ENCODE measurements around the gene SSR3. TPM values are rescaled to one million over a fixed set of nuclear protein-coding genes. Genes with fewer than 3 reads are reported as not detected.

Gene SSR3
- total RNA-seq, 1 donor from 2014 or later: 125 TPM

DNA sequence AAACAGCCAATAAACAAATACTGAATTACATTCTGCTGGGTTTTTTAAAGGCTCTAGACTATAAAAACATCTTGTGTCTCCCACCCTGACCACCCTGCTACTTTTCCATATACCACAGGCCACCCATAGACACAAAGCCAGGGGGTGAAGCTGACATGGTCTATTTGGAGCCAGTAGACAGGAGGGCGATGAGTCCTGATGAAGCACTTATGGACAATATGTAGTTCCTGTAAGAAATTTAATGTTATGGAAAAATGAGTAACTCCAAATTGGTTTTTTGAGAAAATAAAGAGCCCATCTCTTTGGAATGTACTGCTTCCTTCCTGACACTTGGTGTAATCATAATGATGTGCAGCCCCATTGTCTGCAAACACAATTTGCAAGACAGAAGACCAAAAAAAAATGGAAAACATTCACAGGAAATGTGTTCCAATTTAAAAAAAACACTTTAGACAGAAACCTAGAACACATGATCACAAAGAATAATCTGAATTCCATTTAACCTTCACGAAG, 11.8 kb downstream of the SSR3 start:
- intact Hi-C loops (cut with DNase I): no loop called here
- ATAC-seq (peak; percentile 17), DNase-seq (ENCODE audit: low spot score) (no peak)

GRCh38 chr3:156542101-156543042, 12.5 kb downstream of the SSR3 start:
- DNase-seq (ENCODE audit: low spot score): no peak
- intact Hi-C loops (cut with DNase I): no loop called here
- peak; percentile 97 for ATAC-seq

- ATAC-seq (no peak), DNase-seq (ENCODE audit: low spot score) (no peak)
- intact Hi-C loops (cut with DNase I): loop anchor here (10.0 kb wide), 1 partner anchor 135 kb away; the partner anchor contains the start of gene TIPARP
Observed at GRCh38 chr3:156539802-156540201, 15.1 kb downstream of the SSR3 start.

DNA sequence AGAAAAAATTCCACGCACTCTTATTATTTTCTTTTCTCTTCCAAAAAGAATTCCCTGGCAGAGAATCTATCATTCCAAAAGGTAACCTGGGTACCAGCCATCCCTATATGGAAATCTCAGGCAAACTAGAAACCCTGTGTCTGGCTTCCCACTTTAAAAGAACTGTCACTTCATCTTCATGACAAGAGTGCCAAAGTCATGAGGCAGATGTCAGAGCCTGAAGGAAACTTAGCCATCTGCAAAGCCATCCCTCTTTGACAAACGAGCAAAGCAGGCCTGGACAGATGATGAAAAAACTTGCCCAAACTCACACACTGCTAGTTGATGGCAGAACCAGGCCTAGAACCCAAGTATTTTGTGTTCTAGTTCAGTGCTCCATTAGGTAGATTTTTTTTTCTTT, 15.9 kb downstream of the SSR3 start:
- DNase-seq (ENCODE audit: low spot score) (no peak), ATAC-seq (no peak)
- intact Hi-C loops (cut with DNase I): loop anchor here (10.0 kb wide), 1 partner anchor 136 kb away; the partner anchor contains the start of gene TIPARP

DNA sequence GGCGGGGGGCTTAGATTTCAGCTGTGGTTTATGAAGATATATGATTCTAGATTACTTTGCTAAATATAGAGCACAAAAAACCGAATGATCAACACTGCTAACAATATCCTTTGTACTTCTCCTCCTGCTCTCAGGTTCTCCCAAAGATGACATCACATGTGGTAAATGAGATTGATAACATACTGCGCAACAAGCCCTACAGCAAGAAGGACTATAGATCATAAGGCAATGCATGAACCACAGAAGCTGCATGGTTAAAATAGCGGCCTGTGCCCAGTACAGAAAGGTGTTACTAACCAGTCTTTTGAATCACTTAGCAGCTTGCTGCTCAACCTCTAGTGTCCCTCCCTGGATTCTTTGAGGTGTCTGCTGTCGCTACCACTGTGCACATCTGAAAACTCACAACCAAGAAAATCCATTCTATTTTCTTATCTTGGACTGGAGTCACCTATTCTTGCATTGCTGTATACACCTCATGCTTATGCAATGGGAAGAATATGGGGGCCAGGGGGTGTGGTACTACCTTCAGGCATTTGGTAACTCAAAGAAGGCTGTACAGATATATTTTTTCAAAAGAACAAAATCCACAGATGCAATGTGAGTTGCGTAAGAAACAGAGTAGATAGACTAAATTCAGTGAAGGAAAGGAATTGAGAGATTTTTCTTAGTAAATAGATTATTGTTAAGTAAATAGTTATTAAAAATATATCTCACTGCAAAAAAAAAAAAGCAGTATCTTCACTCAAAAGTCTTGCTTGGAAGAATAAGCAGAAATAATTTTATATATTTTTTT, 18.2 kb downstream of the SSR3 start:
- intact Hi-C loops (cut with DNase I): loop anchor here (10.0 kb wide), 1 partner anchor 138 kb away; the partner anchor contains the start of gene TIPARP
- no peak for ATAC-seq
- DNase-seq (ENCODE audit: low spot score): no peak

GRCh38 chr3:156535798-156536197, 19.1 kb downstream of the SSR3 start:
- intact Hi-C loops (cut with DNase I): loop anchor here (10.0 kb wide), 1 partner anchor 139 kb away; the partner anchor contains the start of gene TIPARP
- DNase-seq (ENCODE audit: low spot score): no peak
- no peak for ATAC-seq

DNA sequence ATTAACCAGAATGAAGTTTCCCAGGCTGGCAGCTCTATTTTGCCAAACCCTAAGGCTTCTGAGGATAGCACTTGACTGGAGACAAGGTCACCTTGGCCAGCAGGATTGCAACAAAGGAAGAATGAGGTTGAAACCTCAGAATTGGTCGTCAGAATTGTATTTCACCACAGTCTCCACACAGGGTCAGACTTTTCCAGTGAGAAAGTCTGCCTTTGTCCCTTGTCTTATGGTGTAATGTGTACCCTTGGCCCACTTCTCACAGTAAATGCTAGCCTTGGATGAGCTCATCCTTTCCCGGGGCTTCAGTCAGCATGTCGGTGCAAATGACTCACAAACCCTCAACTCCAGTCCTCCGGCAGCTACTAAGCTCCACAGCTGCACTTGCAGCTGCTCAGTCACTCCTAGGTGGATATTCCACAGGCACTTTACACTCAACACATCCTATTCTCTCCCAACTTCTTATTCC, 19.7 kb downstream of the SSR3 start:
- intact Hi-C loops (cut with DNase I): loop anchor here (10.0 kb wide), 1 partner anchor 140 kb away; the partner anchor contains the start of gene TIPARP
- peak; percentile 97 for ATAC-seq
- peak; percentile 66 for DNase-seq (ENCODE audit: low spot score)

- intact Hi-C loops (cut with DNase I): loop anchor here (10.0 kb wide), 1 partner anchor 142 kb away; the partner anchor contains the start of gene TIPARP
- ATAC-seq: no peak
Observed at GRCh38 chr3:156533205-156533604, 21.7 kb downstream of the SSR3 start.

DNA sequence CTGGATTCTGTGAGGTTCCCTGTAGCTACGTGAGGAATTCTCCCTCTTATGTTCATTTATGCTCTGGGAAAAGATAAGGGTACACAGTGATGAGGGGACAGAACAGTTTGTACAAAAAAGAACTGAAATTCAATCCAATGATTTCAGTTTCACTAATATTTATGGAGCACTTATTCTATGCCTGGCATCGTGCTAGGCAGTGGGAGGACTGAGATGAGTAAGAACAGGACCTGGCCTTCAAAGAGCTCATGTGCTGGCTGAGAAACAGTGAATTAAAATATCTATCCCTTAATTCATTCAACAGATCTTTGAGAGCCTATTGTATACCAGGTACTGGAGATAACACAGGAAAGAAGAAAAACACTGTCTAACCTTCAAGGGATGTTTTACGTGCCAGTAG, 22.2 kb downstream of the SSR3 start:
- intact Hi-C loops (cut with DNase I): loop anchor here (10.0 kb wide), 1 partner anchor 142 kb away; the partner anchor contains the start of gene TIPARP
- no peak for DNase-seq (ENCODE audit: low spot score)

More at GRCh38 chr3:156533205-156533604, 21.7 kb downstream of the SSR3 start:
- DNase-seq (ENCODE audit: low spot score): no peak

DNA sequence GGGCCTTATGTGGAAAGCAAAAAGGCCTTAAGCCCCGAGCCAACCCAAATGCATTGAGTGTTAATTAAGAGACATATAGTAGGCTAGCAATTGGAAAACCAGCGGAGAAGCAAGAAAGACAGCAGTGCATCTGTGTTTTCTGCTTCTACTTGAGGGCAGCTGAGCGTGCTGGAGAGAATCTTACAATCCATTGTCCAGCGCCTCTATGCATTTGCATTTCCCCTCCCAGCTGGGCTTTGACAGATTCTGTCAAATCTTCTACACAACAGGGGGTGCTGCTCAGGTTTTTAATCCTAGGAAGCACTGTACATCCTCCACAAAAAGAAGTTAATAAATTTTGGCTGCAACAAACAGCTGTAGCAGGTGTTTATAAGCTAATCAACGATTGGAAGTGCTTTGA, 23.9 kb downstream of the SSR3 start:
- intact Hi-C loops (cut with DNase I): loop anchor here (10.0 kb wide), 1 partner anchor 144 kb away; the partner anchor contains the start of gene TIPARP
- ATAC-seq (no peak), DNase-seq (ENCODE audit: low spot score) (no peak)

More for the DNA sequence above, 22.2 kb downstream of the SSR3 start:
- no peak for ATAC-seq

DNA sequence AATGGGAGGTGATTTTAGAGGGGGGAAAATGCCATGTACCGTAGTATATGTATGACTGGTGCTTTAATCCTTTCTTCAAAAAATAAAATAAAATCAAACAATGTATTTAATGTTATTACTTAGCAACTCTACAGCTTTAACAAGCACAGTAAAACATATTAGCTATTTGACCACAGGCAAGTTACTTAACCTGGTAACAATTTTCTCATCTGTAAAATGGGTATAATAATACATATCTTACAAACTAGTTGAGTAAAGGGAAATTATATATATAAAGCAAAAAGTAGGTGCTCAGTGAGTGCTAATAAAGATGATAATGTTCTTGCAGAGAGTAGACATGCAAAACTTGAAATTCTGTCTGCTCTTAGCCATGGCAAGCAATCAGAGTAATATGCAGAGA, 27.9 kb downstream of the SSR3 start:
- intact Hi-C loops (cut with DNase I): no loop called here
- DNase-seq (ENCODE audit: low spot score) (no peak), ATAC-seq (no peak)

DNA sequence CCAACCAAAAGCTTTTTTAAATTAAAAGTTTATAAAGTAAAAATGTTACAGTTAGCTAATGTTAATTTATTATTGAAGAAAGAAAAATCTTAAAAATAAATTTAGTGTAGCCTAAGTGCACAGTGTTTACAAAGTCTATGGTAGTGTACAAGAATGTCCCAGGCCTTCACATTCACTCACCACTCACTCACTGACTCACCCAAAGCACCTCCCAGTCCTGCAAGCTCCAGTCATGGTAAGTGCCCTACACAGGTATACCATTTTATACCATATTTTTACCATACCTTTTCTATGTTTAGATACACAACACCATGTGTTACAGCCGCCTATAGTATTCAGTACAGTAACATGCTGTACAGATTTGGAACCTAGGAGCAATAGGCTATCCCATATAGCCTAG, 29.1 kb downstream of the SSR3 start:
- DNase-seq (ENCODE audit: low spot score) (no peak), ATAC-seq (no peak)
- intact Hi-C loops (cut with DNase I): no loop called here

- intact Hi-C loops (cut with DNase I): no loop called here
- ATAC-seq (no peak), DNase-seq (ENCODE audit: low spot score) (no peak)
Observed at GRCh38 chr3:156522673-156523072, 32.2 kb downstream of the SSR3 start.

- ATAC-seq (no peak), DNase-seq (ENCODE audit: low spot score) (no peak)
- intact Hi-C loops (cut with DNase I): no loop called here
Observed at GRCh38 chr3:156519758-156520162, 35.2 kb downstream of the SSR3 start.

- intact Hi-C loops (cut with DNase I): no loop called here
Observed at GRCh38 chr3:156518726-156519125, 36.2 kb downstream of the SSR3 start.

GRCh38 chr3:156516961-156517360, 38.0 kb downstream of the SSR3 start:
- peak; percentile 71 for ATAC-seq
- intact Hi-C loops (cut with DNase I): no loop called here
- no peak for DNase-seq (ENCODE audit: low spot score)

More at GRCh38 chr3:156518726-156519125, 36.2 kb downstream of the SSR3 start:
- ATAC-seq (peak; percentile 41), DNase-seq (ENCODE audit: low spot score) (no peak)

GRCh38 chr3:156516284-156516683, 38.6 kb downstream of the SSR3 start:
- intact Hi-C loops (cut with DNase I): no loop called here
- no peak for DNase-seq (ENCODE audit: low spot score)
- peak; percentile 74 for ATAC-seq

DNA sequence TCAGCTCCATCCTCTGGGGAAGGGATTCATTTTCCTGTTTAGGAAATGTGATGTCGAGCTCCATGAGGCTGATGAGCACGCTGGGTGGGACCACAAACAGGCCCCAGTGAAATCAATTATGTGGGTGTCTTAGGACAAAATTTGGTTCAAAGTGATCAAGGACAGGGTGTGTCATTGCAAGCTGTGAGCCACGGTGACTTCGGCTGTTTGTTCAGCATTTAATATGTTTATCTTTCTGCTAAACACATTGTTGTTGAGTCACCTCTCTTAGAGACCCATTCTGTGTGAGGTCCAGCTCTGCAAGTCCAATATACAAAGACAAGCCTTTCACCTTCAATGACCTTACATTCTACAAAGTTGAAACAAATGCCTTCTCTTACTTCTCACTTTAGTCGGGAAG, 41.3 kb downstream of the SSR3 start:
- ATAC-seq (no peak), DNase-seq (ENCODE audit: low spot score) (no peak)
- intact Hi-C loops (cut with DNase I): no loop called here

Data from sciatic nerve (tissue), 2 donors.